Panc1 (cell line): ENCODE data around the gene YES1. TPM values are rescaled to one million over a fixed set of nuclear protein-coding genes. Genes with fewer than 3 reads are reported as not detected.

ENCODE experiments used
- ATAC-seq: fragments of 200-7000 bp; cut with Tn5 transposase; 2 replicates; pipeline ENCODE4 v1.9.1; 2020; ENCODE audit warnings: mild to moderate bottlenecking, moderate library complexity
- BruUV-seq: library from RNA; stranded (reverse); fragments of 400-500 nt; replicated peaks from 2 replicates; lab custom pipeline; 2021; lab: Mats Ljungman, UMichigan
- CTCF ChIA-PET: fragments of 300-600 bp; sonication (Branson Sonifier 250); formaldehyde crosslinking; loops from one replicate; lab custom pipeline; 2022; ENCODE audit warnings: antibody characterized with exemption; lab: Charles Lee
- POLR2A ChIA-PET: fragments of 300-600 bp; sonication (Branson Sonifier 250); formaldehyde crosslinking; loops from one replicate; lab custom pipeline; 2022; ENCODE audit warnings: antibody characterized with exemption; lab: Charles Lee
- DNase-seq: peaks from one replicate; pipeline ENCODE4 v3.0.0-alpha.2; 2010; ENCODE audit warnings: low read depth, low spot score
- H3K27ac ChIP-seq: 2 replicates; pipeline ENCODE4 v1.5.1; 2011; ENCODE audit warnings: mild to moderate bottlenecking, low read length, inconsistent platforms
- H3K27me3 ChIP-seq: fragments of 200-500 bp; sonication (Bioruptor generic); 2 replicates; pipeline ENCODE4 v1.6.0; 2014; ENCODE audit warnings: low read length, inconsistent platforms; ENCODE audit not compliant: control insufficient read depth, insufficient read depth
- H3K36me3 ChIP-seq: fragments of 200-500 bp; sonication (Bioruptor generic); 2 replicates; pipeline ENCODE4 v1.5.1; 2014; ENCODE audit warnings: inconsistent platforms, mild to moderate bottlenecking, low read length, moderate library complexity; ENCODE audit not compliant: control insufficient read depth, insufficient read depth
- H3K4me1 ChIP-seq: 2 replicates; pipeline ENCODE4 v1.5.1; 2011; ENCODE audit warnings: inconsistent platforms, mild to moderate bottlenecking, low read length, moderate library complexity; ENCODE audit not compliant: control insufficient read depth, insufficient read depth
- H3K4me3 ChIP-seq, 2 experiments: 2 replicates each; pipeline ENCODE4 v1.5.1; 2011 to 2012; ENCODE audit warnings: low read depth in 2 of 2, low read length in 2 of 2, mild to moderate bottlenecking in 2 of 2, inconsistent platforms in 1 of 2, moderate library complexity in 1 of 2
- H3K9me3 ChIP-seq: fragments of 200-500 bp; sonication (Bioruptor generic); 2 replicates; pipeline ENCODE4 v1.5.1; 2014; ENCODE audit warnings: low read depth, mild to moderate bottlenecking, inconsistent platforms, low read length, moderate library complexity; ENCODE audit not compliant: control insufficient read depth, insufficient read depth
- CTCF ChIP-seq: fragments of 450-650 bp; IDR thresholded peaks from 2 replicates; pipeline ENCODE4 v1.5.1; 2017; ENCODE audit warnings: mild to moderate bottlenecking
- POLR2AphosphoS5 ChIP-seq: IDR thresholded peaks from 2 replicates; pipeline ENCODE4 v1.6.1; 2012; ENCODE audit warnings: mild to moderate bottlenecking, low read depth, low read length, moderate library complexity
- REST ChIP-seq, 2 experiments: IDR thresholded peaks; 2 replicates each; pipeline ENCODE4 v1.6.1; 2011 to 2012; ENCODE audit warnings: low read depth in 2 of 2, control low read depth in 1 of 2, low read length in 1 of 2, mild to moderate bottlenecking in 1 of 2, moderate library complexity in 1 of 2; ENCODE audit not compliant: insufficient read depth in 1 of 2
- SIN3A ChIP-seq: IDR thresholded peaks from 2 replicates; pipeline ENCODE4 v1.6.1; 2012; ENCODE audit warnings: low read depth, mild to moderate bottlenecking, low read length, moderate library complexity, borderline replicate concordance; ENCODE audit not compliant: insufficient read depth
- TCF7L2 ChIP-seq: IDR thresholded peaks from 2 replicates; pipeline ENCODE4 v1.6.1; 2011; ENCODE audit warnings: mild to moderate bottlenecking, low read depth, low read length, inconsistent platforms
- in situ Hi-C: cut with HindIII; loops from 2 replicates; pipeline ENCODE4 v1.10.0; 2016; ENCODE audit warnings: low sequenced_read_pairs, low pct_unique_long_range_greater_than_20kb
- intact Hi-C: fragments of 100-400 bp; cut with micrococcal nuclease; formaldehyde crosslinking; loops from one replicate; pipeline ENCODE4 v1.10.0; 2022; ENCODE audit not compliant: unreplicated experiment
- total RNA-seq: library from RNA; stranded (reverse); gene quantifications from one replicate; pipeline ENCODE4 v1.2.1, GENCODE V29; 2021; ENCODE audit not compliant: unreplicated experiment

The YES1 gene
- total RNA-seq, 1 experiment from 2014 or later, result 91.6 TPM

- ChIA-PET POLR2A (no interaction called here), CTCF (no interaction called here)
- Histone ChIP-seq H3K4me3 (no peak overlapping the region), H3K9me3 (no peaks in the 10 kb centered on the region), H3K4me1 (no peaks in the 10 kb centered on the region), H3K36me3 (no peaks in the 10 kb centered on the region; the same call in none of the 2 replicates), H3K27ac (no peak overlapping the region), H3K27me3 (no peaks in the 10 kb centered on the region)
- no peak for TF ChIP-seq REST (IDR thresholded peaks at IDR 0.05; ENCODE audit: insufficient read depth in 1 of 2, low read depth in 2 of 2, low read length in 1 of 2)
- TF ChIP-seq POLR2AphosphoS5, result no peak
- TF ChIP-seq TCF7L2, result no peak
- TF ChIP-seq CTCF, result no peak
- no peak for TF ChIP-seq SIN3A
- BruUV-seq, result no TSS peak
- intact Hi-C loops, result no loop called here
- ATAC-seq (no peak), DNase-seq (no peak)
- in situ Hi-C loops, result no loop called here
These were observed 132.5 kb downstream of the YES1 start for GRCh38 chr18:679516-679915.

- ChIA-PET POLR2A (interaction anchor here (0.6 to 0.7 kb wide), 2 partner anchors 21 to 29 kb away, joined by 3 to 8 read pairs; partner anchors contain the start of gene TYMS), CTCF (no interaction called here)
These were observed 133.4 kb downstream of the YES1 start for GRCh38 chr18:678482-679182.

More at GRCh38 chr18:678482-679182, 133.4 kb downstream of the YES1 start:
- TF ChIP-seq SIN3A (no peak), CTCF (no peak), TCF7L2 (no peak), REST (IDR thresholded peaks at IDR 0.05; ENCODE audit: insufficient read depth in 1 of 2, low read depth in 2 of 2, low read length in 1 of 2) (no peak), POLR2AphosphoS5 (no peak)
- H3K9me3 ChIP-seq, result no peaks in the 10 kb centered on the region
- in situ Hi-C loops, result no loop called here
- peaks cover 6% of the 10 kb centered on the region for H3K36me3 ChIP-seq
- no peaks in the 10 kb centered on the region for H3K27me3 ChIP-seq
- ATAC-seq (0 out of 2 replicates have a peak, but pooled peaks have one; percentile 28), DNase-seq (no peak)
- no peak overlapping the region for H3K4me3 ChIP-seq
- intact Hi-C loops, result no loop called here
- BruUV-seq, result no TSS peak
- no peaks in the 10 kb centered on the region for H3K4me1 ChIP-seq
- H3K27ac ChIP-seq, result no peak overlapping the region
